ENCODE measurements around the gene PDXK. TPM values are rescaled to one million over a fixed set of nuclear protein-coding genes. Genes with fewer than 3 reads are reported as not detected.
A peak's percentile ranks its signal among the peaks of the same experiment; 100 is the strongest.

The PDXK gene
- total and polyA plus RNA-seq, 2 of the 8 experiments (the other 6 are each of a cell fraction or from before 2014, with no cell fraction given): 78.0 to 112 TPM

GRCh38 chr21:43721206-43721605 lies 2.3 kb downstream of the PDXK start:
- no peak for FAIRE-seq
- H3K4me3 ChIP-seq (ENCODE audit: extremely low read depth in 1 of 4, insufficient read depth in 2 of 4, low read depth in 3 of 4, low read length in 4 of 4): 0 out of 8 replicates have a peak overlapping the region, but pooled peaks of 1 of the 4 experiments have one; percentile 90
- TF ChIP-seq EP300 (IDR thresholded peaks at IDR 0.05; ENCODE audit: borderline replicate concordance in 1 of 2, low read depth in 2 of 2, low read length in 2 of 2) (no peak), YY1 (IDR thresholded peaks at IDR 0.05; ENCODE audit: low read depth, low read length) (no peak), TCF12 (IDR thresholded peaks at IDR 0.05; ENCODE audit: low read depth, low read length) (no peak), RBBP5 (IDR thresholded peaks at IDR 0.05; ENCODE audit: borderline replicate concordance, low read depth, low read length) (no peak), FOSL1 (IDR thresholded peaks at IDR 0.05; ENCODE audit: insufficient read depth, low read depth, low read length) (no peak), JUN (IDR thresholded peaks at IDR 0.05; ENCODE audit: low read depth, low read length) (no peak), SIN3A (conservative IDR thresholded peaks at IDR 0.05 in 1 of 2, IDR thresholded peaks at IDR 0.05 in 1 of 2; ENCODE audit: low read depth in 1 of 2, low read length in 2 of 2) (no peak), ATF3 (IDR thresholded peaks at IDR 0.05; ENCODE audit: insufficient read depth, low read depth, low read length) (no peak), ZNF274 (IDR thresholded peaks at IDR 0.05; ENCODE audit: borderline replicate concordance, extremely low read depth, low read length) (no peak), USF2 (IDR thresholded peaks at IDR 0.05; ENCODE audit: low read length) (no peak)

More at GRCh38 chr21:43721206-43721605, 2.3 kb downstream of the PDXK start:
- no peak overlapping the region for H3K4ac ChIP-seq (replicated peaks; ENCODE audit: insufficient read length, low read depth, low read length)
- H2BK12ac ChIP-seq (ENCODE audit: low read depth, low read length): peak overlapping the region; percentile 52; the same call in 1 of the 2 replicates
- H3K23me2 ChIP-seq (ENCODE audit: low read depth, low read length): peaks cover 16% of the 10 kb centered on the region; the same call in 1 of the 2 replicates
- ChIA-PET POLR2A (ENCODE audit: partially characterized antibody) (interaction anchor here (0.8 to 4.7 kb wide), 4 partner anchors 9 to 48 kb away, joined by 3 to 41 read pairs (median 10); no protein-coding TSS in a partner anchor), CTCF (ENCODE audit: partially characterized antibody) (interaction anchor here (1.9 to 2.2 kb wide), 2 partner anchors 9 to 11 kb away, joined by 6 to 12 read pairs; no protein-coding TSS in a partner anchor)
- no peak overlapping the region for H2AK5ac ChIP-seq (ENCODE audit: low read depth, low read length)
- peak overlapping the region; percentile 75 to 98; a peak in 3 of 4 replicates for H3K4me2 ChIP-seq (ENCODE audit: insufficient read depth in 1 of 2, low read depth in 2 of 2, low read length in 2 of 2)
- H2BK15ac ChIP-seq (ENCODE audit: low read length): no peak overlapping the region
- peaks cover 8 to 22% of the 10 kb centered on the region in 2 experiments for H4K20me1 ChIP-seq (replicated peaks in 1 of 2; ENCODE audit: control insufficient read depth in 1 of 2, insufficient read depth in 2 of 2, low read length in 2 of 2)
- no peak overlapping the region for H3K27ac ChIP-seq (ENCODE audit: low read depth, low read length)
- H3K9me3 ChIP-seq (ENCODE audit: insufficient read depth in 2 of 2, low read depth in 1 of 2, low read length in 1 of 2): no peaks in the 10 kb centered on the region
- H3K27me3 ChIP-seq (replicated peaks in 1 of 4; ENCODE audit: control insufficient read depth in 3 of 4, extremely low read depth in 1 of 4, insufficient read depth in 3 of 4, low read length in 3 of 4): peaks cover 0 to 10% (median 7%) of the 10 kb centered on the region in 4 experiments; a peak in 4 of 7 replicates
- H3K23ac ChIP-seq (ENCODE audit: insufficient read length): no peak overlapping the region
- DNase-seq (ENCODE audit: low read depth in 1 of 2, low spot score in 2 of 2): no peak
- no peak overlapping the region; a peak in 1 of 7 replicates for H3K9ac ChIP-seq (replicated peaks in 1 of 4; ENCODE audit: extremely low read depth in 1 of 4, low read depth in 3 of 4, low read length in 3 of 4)
- H4K91ac ChIP-seq (replicated peaks; ENCODE audit: insufficient read length, low read length): no peak overlapping the region
- peaks cover 0 to 21% (median 14%) of the 10 kb centered on the region in 4 experiments; a peak in 6 of 7 replicates for H3K4me1 ChIP-seq (replicated peaks in 1 of 4; ENCODE audit: control insufficient read depth in 3 of 4, insufficient read depth in 4 of 4, low read length in 3 of 4)
- H2BK120ac ChIP-seq (replicated peaks; ENCODE audit: low read depth, low read length): no peak overlapping the region
- no peak overlapping the region for H2AFZ ChIP-seq (ENCODE audit: low read length)
- 91% methylated on average over 4 of the region's 4 CpGs; no CpG with 5 or more reads in 1 of the 2 experiments for WGBS, 2 experiments (ENCODE audit: extremely low coverage in 1 of 2, insufficient coverage in 1 of 2, insufficient read length in 1 of 2, insufficient replicate concordance in 2 of 2, low coverage in 1 of 2, low lambda C conversion rate in 2 of 2, missing lambda C conversion rate in 1 of 2)
- no peak overlapping the region for H2BK5ac ChIP-seq (ENCODE audit: low read depth, low read length)
- no peak overlapping the region for H4K8ac ChIP-seq (ENCODE audit: extremely low read depth, insufficient read depth, low read length)
- H2BK20ac ChIP-seq (ENCODE audit: low read length): no peak overlapping the region
- H4K5ac ChIP-seq (ENCODE audit: insufficient read length, low read depth, low read length): no peak overlapping the region
- no peak overlapping the region for H3K14ac ChIP-seq (ENCODE audit: insufficient read length)
- H3K79me1 ChIP-seq (ENCODE audit: low read depth, low read length): peaks cover 18% of the 10 kb centered on the region
- no peak overlapping the region for H3K56ac ChIP-seq (replicated peaks; ENCODE audit: insufficient read length, low read depth, low read length)
- H3K18ac ChIP-seq (ENCODE audit: extremely low read depth, low read length): no peak overlapping the region
- H3K79me2 ChIP-seq (ENCODE audit: control insufficient read depth in 1 of 2, insufficient read depth in 2 of 2, low read length in 2 of 2): peaks cover 14 to 39% of the 10 kb centered on the region in 2 experiments; a peak in 3 of 4 replicates
- H3K36me3 ChIP-seq (ENCODE audit: control insufficient read depth in 2 of 4, insufficient read depth in 4 of 4, low read length in 3 of 4): no peaks in the 10 kb centered on the region

Measured in H1 (cell line).